Measurements from ENCODE around the gene PKIG. TPM values are rescaled to one million over a fixed set of nuclear protein-coding genes. Genes with fewer than 3 reads are reported as not detected.
A peak's percentile ranks its signal among the peaks of the same experiment; 100 is the strongest.

PKIG gene
- total RNA-seq, 1 donor: 83.2 TPM

DNA sequence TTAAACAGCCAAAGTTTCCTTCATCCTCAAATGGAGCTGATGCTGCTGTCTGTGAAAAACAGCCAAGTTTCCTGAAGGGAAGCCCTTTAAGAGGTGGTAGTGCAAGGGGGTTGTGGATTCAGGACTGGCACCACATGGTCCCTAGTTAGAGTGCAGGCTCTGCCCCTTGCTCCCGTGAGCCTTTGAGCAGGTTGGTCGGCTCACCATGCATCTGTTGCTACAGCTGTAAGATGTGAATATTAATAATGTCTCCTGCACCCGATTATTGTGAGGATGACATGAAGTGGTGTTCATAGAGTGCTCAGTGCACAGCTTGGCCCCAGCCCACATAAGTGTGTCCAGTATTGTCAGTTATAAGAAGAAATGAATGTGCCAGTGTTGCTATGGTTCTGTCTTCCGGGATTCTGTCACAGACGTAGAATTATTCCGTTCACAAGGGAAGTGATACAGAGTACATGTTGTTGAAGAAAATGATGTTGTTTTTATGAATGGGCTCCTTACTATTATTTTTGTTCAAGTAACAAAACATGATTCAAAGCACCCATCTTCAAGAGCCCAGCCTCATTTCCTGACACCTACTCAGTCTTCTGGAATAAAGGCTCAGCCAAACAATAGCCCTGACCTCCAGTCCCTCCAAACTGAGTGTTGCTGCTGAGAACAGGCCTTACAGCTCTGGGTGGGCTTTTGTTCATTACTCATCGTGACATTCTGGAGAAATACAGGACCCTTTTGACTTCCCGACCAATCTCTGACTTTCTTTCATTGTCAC lies 2.9 kb upstream of the PKIG start:
- TF ChIP-seq, protein P1, sequence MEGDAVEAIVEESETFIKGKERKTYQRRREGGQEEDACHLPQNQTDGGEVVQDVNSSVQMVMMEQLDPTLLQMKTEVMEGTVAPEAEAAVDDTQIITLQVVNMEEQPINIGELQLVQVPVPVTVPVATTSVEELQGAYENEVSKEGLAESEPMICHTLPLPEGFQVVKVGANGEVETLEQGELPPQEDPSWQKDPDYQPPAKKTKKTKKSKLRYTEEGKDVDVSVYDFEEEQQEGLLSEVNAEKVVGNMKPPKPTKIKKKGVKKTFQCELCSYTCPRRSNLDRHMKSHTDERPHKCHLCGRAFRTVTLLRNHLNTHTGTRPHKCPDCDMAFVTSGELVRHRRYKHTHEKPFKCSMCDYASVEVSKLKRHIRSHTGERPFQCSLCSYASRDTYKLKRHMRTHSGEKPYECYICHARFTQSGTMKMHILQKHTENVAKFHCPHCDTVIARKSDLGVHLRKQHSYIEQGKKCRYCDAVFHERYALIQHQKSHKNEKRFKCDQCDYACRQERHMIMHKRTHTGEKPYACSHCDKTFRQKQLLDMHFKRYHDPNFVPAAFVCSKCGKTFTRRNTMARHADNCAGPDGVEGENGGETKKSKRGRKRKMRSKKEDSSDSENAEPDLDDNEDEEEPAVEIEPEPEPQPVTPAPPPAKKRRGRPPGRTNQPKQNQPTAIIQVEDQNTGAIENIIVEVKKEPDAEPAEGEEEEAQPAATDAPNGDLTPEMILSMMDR (IDR thresholded peaks at IDR 0.05; ENCODE audit: insufficient read depth, low read length): no peak
- H3K4me3 ChIP-seq (ENCODE audit: low read depth, low read length): no peak overlapping the region

DNA sequence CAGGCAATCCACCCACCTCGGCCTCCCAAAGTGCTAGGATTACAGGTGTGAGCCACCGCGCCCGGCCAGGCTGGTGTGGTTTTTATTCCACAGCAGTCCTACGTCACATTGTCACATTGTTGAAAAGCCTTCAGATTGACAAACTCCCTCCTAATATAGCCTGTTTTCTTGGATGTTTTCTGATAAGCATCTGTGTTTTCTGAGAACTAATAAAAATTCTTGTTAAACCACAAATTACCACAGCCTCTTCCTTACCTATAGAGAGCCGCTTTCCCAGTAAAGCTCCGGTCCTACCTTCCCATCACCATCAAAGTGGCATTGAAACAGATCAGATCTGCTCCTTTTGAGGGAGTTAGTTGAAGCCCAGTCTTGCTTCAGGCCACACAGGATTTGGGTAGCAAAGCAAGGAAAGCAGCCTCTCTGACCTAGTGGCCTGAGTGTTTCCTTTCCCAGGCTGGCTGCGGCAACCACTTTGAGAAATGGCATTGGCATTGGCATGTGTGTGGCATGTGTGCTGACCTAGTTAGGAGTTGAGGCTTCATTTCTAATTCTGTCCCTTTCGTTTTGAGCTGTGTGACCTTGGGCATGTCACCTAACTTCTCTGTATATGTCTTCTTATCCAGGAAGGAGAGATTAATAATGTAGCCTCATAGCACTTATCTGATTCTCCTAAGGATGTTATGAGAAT lies 1.7 kb upstream of the PKIG start:
- TF ChIP-seq, protein P1 (IDR thresholded peaks at IDR 0.05; ENCODE audit: insufficient read depth, low read length): no peak
- no peak for DNase-seq (ENCODE audit: low read depth)
- no peak overlapping the region for H3K4me3 ChIP-seq (ENCODE audit: low read depth, low read length)

More for the DNA sequence above, 2.9 kb upstream of the PKIG start:
- no peak for DNase-seq (ENCODE audit: low read depth)

DNA sequence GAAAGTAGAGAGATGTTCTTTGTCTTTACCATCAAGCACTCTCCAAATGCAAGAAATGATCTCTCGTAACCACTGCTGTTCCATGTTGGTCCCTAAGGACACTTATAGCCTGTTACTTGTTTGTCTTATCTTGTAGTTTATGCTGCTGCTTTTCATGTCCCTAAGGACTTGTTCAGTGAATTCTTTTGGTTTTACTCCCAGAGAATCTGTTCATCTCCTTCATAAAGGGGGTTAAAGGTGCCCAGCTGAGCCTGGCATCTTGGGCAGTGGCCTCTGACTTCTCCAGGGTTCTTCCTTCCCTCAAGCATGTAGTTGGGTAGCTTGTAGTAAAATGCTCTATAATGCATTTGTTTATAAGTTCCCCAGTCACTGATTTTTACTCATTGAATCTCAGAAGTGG lies 864 bp upstream of the PKIG start:
- TF ChIP-seq, protein P1 (IDR thresholded peaks at IDR 0.05; ENCODE audit: insufficient read depth, low read length): no peak
- no peak for DNase-seq (ENCODE audit: low read depth)
- H3K4me3 ChIP-seq (ENCODE audit: low read depth, low read length): no peak overlapping the region

DNA sequence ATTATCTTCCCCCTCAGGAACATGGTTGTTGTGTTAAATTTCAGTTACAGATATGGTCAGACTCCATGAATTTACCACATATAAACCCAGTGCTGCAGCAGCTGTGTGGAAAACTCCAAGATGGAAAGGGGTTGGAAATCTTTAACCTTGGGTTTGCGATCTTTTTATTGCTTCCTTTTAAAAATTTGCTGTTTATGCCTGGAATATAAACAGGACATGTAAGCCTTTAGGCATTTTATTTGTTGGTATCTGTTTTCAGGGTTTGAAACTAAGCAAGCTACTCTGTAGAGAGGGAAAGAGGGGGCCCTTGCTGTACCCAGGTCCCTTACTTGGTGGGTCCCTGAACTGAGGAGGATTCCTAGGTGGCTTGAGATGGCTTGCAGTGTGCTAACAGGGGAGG lies 778 bp downstream of the PKIG start:
- no peak for DNase-seq (ENCODE audit: low read depth)
- H3K4me3 ChIP-seq (ENCODE audit: low read depth, low read length): peak overlapping the region; percentile 67

DNA sequence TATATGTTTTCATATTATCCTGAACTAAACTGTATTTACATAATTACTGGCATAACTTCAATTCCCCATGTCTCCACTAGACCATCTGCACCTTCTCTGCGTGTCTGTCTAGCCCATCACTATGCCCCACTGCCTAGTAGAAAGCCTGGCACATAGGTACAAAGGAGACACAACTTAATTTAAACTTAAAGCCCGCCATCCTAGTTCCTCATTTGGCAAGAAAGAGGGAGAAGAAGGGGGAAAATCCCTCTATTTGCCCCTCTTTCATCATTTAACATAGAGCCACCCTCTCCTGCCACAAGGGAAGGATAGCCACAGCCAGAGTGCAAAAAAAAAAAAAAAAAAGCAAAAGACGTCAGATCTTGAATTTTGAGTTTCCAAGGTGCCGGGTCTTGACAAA lies 1.8 kb downstream of the PKIG start:
- DNase-seq (ENCODE audit: low read depth): no peak
- TF ChIP-seq, protein P1 (IDR thresholded peaks at IDR 0.05; ENCODE audit: insufficient read depth, low read length): no peak
- H3K4me3 ChIP-seq (ENCODE audit: low read depth, low read length): no peak overlapping the region

More for the DNA sequence above, 778 bp downstream of the PKIG start:
- TF ChIP-seq, protein P1 (IDR thresholded peaks at IDR 0.05; ENCODE audit: insufficient read depth, low read length): no peak

DNA sequence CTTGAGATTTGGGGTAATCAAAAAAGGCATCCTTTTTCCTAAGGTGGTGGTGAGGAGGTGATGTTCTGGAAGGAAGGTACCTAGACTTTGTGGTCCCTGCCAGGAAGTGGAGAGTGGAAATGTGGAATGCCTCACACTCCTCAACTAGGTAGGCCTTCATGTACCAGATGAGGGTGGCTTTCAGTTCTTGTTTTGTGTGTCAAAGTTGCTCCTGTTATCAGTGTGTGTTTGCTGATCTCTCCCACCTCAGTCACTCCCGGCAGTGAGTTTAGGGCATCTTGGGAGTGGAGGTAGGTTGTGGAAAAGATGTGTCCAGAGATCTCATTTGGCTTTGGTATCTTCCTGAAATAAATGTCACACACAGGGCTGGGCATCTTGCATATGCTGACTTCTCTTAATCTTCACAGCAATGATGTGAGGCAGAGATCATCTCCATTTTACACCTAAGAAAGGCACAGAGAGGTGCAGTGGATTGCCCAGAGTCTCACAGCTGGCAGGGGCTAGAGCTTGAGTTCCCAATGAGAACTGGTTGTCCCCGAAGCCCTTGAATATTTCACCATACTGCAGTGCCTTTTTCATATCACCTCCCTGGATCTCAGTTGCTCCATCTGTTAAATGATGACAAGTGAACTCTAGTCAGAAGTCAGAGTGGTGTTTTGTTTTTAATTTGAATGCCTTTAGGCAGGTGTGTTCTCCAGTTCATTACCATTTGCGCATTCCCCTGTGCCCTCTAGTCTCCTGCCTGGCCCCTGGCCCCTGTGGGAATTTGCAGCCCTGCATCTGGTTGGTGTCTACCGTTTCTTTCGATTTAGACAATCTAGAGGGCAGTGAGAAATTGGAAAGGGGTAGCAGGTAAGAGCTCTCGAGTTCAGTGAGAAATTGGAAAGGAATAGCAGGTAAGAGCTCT lies 2.9 kb downstream of the PKIG start:
- DNase-seq (ENCODE audit: low read depth): no peak
- no peak overlapping the region for H3K4me3 ChIP-seq (ENCODE audit: low read depth, low read length)
- TF ChIP-seq, protein P1 (IDR thresholded peaks at IDR 0.05; ENCODE audit: insufficient read depth, low read length): no peak
